CD14-positive monocyte (primary cell): ENCODE results near the gene CSF2. TPM values are rescaled to one million over a fixed set of nuclear protein-coding genes. Genes with fewer than 3 reads are reported as not detected.

Experiments used
- DNase-seq, 3 donors: peaks; one replicate each; pipeline ENCODE4 v3.0.0-alpha.2; 2011 to 2022
- H2AFZ ChIP-seq: 2 replicates; pipeline ENCODE4 v1.6.0; 2012; ENCODE audit warnings: mild to moderate bottlenecking, low read depth, low read length, inconsistent platforms; ENCODE audit not compliant: insufficient read depth, poor library complexity, severe bottlenecking
- H3K27ac ChIP-seq, 2 donors: 1 replicate in 1 of 2; 2 replicates in 1 of 2; pipeline ENCODE4 v1.5.1; 2012 to 2013; ENCODE audit warnings: low read length in 2 of 2, control low read depth in 1 of 2, inconsistent platforms in 1 of 2, low read depth in 1 of 2, mild to moderate bottlenecking in 1 of 2
- H3K27me3 ChIP-seq, 2 donors: one replicate each; pipeline versions ENCODE4 v1.6.0 to v1.6.1; 2011 to 2013; ENCODE audit warnings: low read length in 2 of 2; ENCODE audit not compliant: control insufficient read depth in 2 of 2, insufficient read depth in 2 of 2
- H3K36me3 ChIP-seq, 2 donors: replicated peaks in 1 of 2; 1 replicate in 1 of 2; 2 replicates in 1 of 2; pipeline versions ENCODE4 v1.5.1 to v1.6.1; 2012 to 2013; ENCODE audit warnings: low read length in 2 of 2, control low read depth in 1 of 2, inconsistent platforms in 1 of 2, mild to moderate bottlenecking in 1 of 2; ENCODE audit not compliant: insufficient read depth in 2 of 2, control insufficient read depth in 1 of 2
- H3K4me1 ChIP-seq, 2 donors: 1 replicate in 1 of 2; 2 replicates in 1 of 2; pipeline versions ENCODE4 v1.5.1 to v1.6.1; 2012 to 2013; ENCODE audit warnings: low read length in 2 of 2, control low read depth in 1 of 2, inconsistent platforms in 1 of 2, mild to moderate bottlenecking in 1 of 2, moderate library complexity in 1 of 2; ENCODE audit not compliant: insufficient read depth in 2 of 2, control insufficient read depth in 1 of 2
- H3K4me2 ChIP-seq: replicated peaks from 2 replicates; pipeline ENCODE3; 2012; ENCODE audit warnings: low read length, moderate library complexity, mild to moderate bottlenecking; ENCODE audit not compliant: poor library complexity, severe bottlenecking; ENCODE audit errors: extremely low read depth
- H3K4me3 ChIP-seq, 3 experiments: fragments of 200-600 bp in 1 of 3; sonication (generic) in 1 of 3; replicated peaks in 1 of 3; 1 replicate in 2 of 3; 2 replicates in 1 of 3; pipeline ENCODE4 v1.5.1; 2011 to 2013; ENCODE audit warnings: low read length in 3 of 3, mild to moderate bottlenecking in 3 of 3, control low read depth in 2 of 3, low read depth in 2 of 3, inconsistent platforms in 1 of 3, moderate library complexity in 1 of 3
- H3K79me2 ChIP-seq: 2 replicates; pipeline ENCODE4 v1.6.0; 2012; ENCODE audit warnings: mild to moderate bottlenecking, control low read depth, inconsistent platforms, low read length, moderate library complexity; ENCODE audit not compliant: insufficient read depth
- H3K9ac ChIP-seq: 2 replicates; pipeline ENCODE4 v1.6.0; 2017; ENCODE audit warnings: low read length, mild to moderate bottlenecking; ENCODE audit not compliant: insufficient read depth, poor library complexity, severe bottlenecking
- H3K9me3 ChIP-seq, 2 donors: replicated peaks in 1 of 2; 1 replicate in 1 of 2; 2 replicates in 1 of 2; pipeline versions ENCODE4 v1.5.1 to v1.6.1; 2012 to 2013; ENCODE audit warnings: low read length in 2 of 2, control low read depth in 1 of 2; ENCODE audit not compliant: control insufficient read depth in 1 of 2, insufficient read depth in 1 of 2
- H4K20me1 ChIP-seq: 2 replicates; pipeline ENCODE4 v1.6.0; 2012; ENCODE audit warnings: mild to moderate bottlenecking, low read length, control low read depth, moderate library complexity; ENCODE audit not compliant: insufficient read depth
- H3K27ac Mint-ChIP-seq, 7 donors: one replicate each; pipeline ENCODE4 v1.8.0; 2020; ENCODE audit warnings: mild to moderate bottlenecking in 7 of 7, mixed read lengths in 7 of 7, moderate library complexity in 6 of 7, inconsistent platforms in 2 of 7
- H3K27me3 Mint-ChIP-seq, 3 donors: one replicate each; pipeline ENCODE4 v1.8.0; 2021 to 2022; ENCODE audit warnings: low read depth in 3 of 3, mild to moderate bottlenecking in 3 of 3, mixed read lengths in 3 of 3, moderate library complexity in 3 of 3, inconsistent platforms in 1 of 3
- H3K36me3 Mint-ChIP-seq, 2 donors: one replicate each; pipeline ENCODE4 v1.8.0; 2020; ENCODE audit warnings: mixed read lengths in 2 of 2, inconsistent platforms in 1 of 2, mild to moderate bottlenecking in 1 of 2
- H3K4me1 Mint-ChIP-seq: one replicate; pipeline ENCODE4 v1.8.0; 2020; ENCODE audit warnings: mild to moderate bottlenecking, mixed read lengths
- H3K4me3 Mint-ChIP-seq, 2 donors: one replicate each; pipeline ENCODE4 v1.8.0; 2020; ENCODE audit warnings: mild to moderate bottlenecking in 2 of 2, mixed read lengths in 2 of 2, moderate library complexity in 1 of 2
- H3K9me3 Mint-ChIP-seq, 7 donors: one replicate each; pipeline ENCODE4 v1.8.0; 2020 to 2022; ENCODE audit warnings: mixed read lengths in 7 of 7, mild to moderate bottlenecking in 6 of 7, moderate library complexity in 6 of 7, inconsistent platforms in 2 of 7
- WGBS: methylation state at CpG from one replicate; pipeline ENCODE4 v1.1.5; 2013; ENCODE audit warnings: missing lambda C conversion rate; ENCODE audit not compliant: insufficient coverage; 5-methylcytosine and 5-hydroxymethylcytosine counted together
- intact Hi-C, 2 donors: fragments of 100-400 bp; cut with micrococcal nuclease; formaldehyde crosslinking; loops; one replicate each; pipeline versions ENCODE4 v1.15.0 to v1.15.1; 2023
- polyA plus RNA-seq, 3 donors: library from polyadenylated mRNA; depleted of rRNA in 1 of 3; unstranded in 2 of 3; stranded (reverse) in 1 of 3; fragments of 300-500 nt in 2 of 3; fragments of >200 nt in 1 of 3; fragmentation: Illumina TruSeq in 2 of 3; gene quantifications; 1 replicate in 2 of 3; 2 replicates in 1 of 3; pipeline ENCODE4 v1.2.3, GENCODE V29; 2012 to 2021
- TF ChIP-seq, protein P1 (sequence below): fragments of 200-600 bp; IDR thresholded peaks from one replicate; pipeline ENCODE4 v1.8.0; 2022; ENCODE audit warnings: antibody characterized with exemption, mild to moderate bottlenecking

The CSF2 gene
- polyA plus RNA-seq, 3 donors: not detected

DNA sequence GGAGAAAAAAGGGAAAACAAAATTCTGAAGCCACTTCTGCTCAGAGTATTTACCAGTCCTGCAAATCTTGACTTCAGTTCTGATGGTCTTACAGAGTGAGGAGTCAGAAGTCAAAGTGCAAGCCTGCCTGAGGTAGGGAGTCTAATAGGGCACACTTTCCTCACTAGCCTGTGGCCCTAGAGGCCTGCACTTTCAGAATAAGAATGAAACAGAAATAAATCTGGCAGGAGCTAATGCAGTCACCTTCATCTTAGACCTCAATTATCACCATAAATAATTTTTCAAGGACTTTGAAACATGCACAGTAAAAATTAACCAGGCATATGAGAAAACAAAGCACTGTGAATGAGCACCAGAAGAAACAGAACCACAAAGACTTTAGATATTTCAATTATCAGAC lies 41.4 kb upstream of the CSF2 start:
- H3K27ac ChIP-seq: no peak overlapping the region
- Mint-ChIP-seq H3K27ac (no peak overlapping the region), H3K9me3 (peaks cover 3 to 25% (median 8%) of the 10 kb centered on the region in 7 donors), H3K4me3 (no peak overlapping the region), H3K27me3 (peaks cover 3 to 15% (median 6%) of the 10 kb centered on the region in 3 donors), H3K4me1 (no peaks in the 10 kb centered on the region), H3K36me3 (no peaks in the 10 kb centered on the region)
- TF ChIP-seq, protein P1, sequence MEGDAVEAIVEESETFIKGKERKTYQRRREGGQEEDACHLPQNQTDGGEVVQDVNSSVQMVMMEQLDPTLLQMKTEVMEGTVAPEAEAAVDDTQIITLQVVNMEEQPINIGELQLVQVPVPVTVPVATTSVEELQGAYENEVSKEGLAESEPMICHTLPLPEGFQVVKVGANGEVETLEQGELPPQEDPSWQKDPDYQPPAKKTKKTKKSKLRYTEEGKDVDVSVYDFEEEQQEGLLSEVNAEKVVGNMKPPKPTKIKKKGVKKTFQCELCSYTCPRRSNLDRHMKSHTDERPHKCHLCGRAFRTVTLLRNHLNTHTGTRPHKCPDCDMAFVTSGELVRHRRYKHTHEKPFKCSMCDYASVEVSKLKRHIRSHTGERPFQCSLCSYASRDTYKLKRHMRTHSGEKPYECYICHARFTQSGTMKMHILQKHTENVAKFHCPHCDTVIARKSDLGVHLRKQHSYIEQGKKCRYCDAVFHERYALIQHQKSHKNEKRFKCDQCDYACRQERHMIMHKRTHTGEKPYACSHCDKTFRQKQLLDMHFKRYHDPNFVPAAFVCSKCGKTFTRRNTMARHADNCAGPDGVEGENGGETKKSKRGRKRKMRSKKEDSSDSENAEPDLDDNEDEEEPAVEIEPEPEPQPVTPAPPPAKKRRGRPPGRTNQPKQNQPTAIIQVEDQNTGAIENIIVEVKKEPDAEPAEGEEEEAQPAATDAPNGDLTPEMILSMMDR: no peak
- no peak overlapping the region for H3K4me2 ChIP-seq
- H3K4me3 ChIP-seq: no peak overlapping the region
- intact Hi-C loops: no loop called here
- H3K9ac ChIP-seq: no peak overlapping the region
- H3K79me2 ChIP-seq: no peaks in the 10 kb centered on the region
- DNase-seq: no peak
- no peaks in the 10 kb centered on the region for H4K20me1 ChIP-seq
- H3K36me3 ChIP-seq: no peaks in the 10 kb centered on the region
- peaks cover 0 to 3% of the 10 kb centered on the region in 2 donors for H3K27me3 ChIP-seq
- no peaks in the 10 kb centered on the region for H3K4me1 ChIP-seq
- H3K9me3 ChIP-seq: no peaks in the 10 kb centered on the region
- H2AFZ ChIP-seq: no peak overlapping the region

DNA sequence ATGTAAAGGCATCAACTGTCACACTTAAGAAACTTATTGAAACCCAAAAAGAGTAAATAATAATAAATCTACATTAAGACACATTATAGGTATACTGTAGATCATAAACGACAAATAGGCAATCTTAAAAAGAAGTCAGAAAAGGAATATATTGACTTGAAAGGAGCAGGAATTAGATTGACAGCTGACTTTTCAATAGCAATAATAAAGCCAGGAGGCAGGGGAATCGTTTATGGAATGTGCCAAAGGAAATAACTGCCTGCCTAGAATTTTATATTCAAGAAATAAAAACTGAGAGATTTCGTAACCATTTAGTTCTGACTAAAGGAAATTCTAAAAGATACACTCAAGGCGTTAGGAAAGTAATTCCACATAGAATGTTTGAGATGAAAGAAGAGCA lies 40.5 kb upstream of the CSF2 start:
- Mint-ChIP-seq H3K36me3 (no peaks in the 10 kb centered on the region), H3K4me3 (no peak overlapping the region), H3K4me1 (no peaks in the 10 kb centered on the region), H3K9me3 (peaks cover 3 to 25% (median 8%) of the 10 kb centered on the region in 7 donors), H3K27ac (no peak overlapping the region), H3K27me3 (peaks cover 3 to 15% (median 7%) of the 10 kb centered on the region in 3 donors)
- no peak for DNase-seq
- no peak overlapping the region for H3K4me3 ChIP-seq
- H3K4me1 ChIP-seq: no peaks in the 10 kb centered on the region
- no peak overlapping the region for H3K9ac ChIP-seq
- TF ChIP-seq, protein P1: no peak
- no peak overlapping the region for H3K27ac ChIP-seq
- peaks cover 3% of the 10 kb centered on the region in 2 donors for H3K27me3 ChIP-seq
- no peak overlapping the region for H3K4me2 ChIP-seq
- no peaks in the 10 kb centered on the region for H3K79me2 ChIP-seq
- no peaks in the 10 kb centered on the region for H3K36me3 ChIP-seq
- H4K20me1 ChIP-seq: no peaks in the 10 kb centered on the region
- WGBS: no CpG with 5 or more reads among the region's 4 CpGs
- H3K9me3 ChIP-seq: no peaks in the 10 kb centered on the region
- no peak overlapping the region for H2AFZ ChIP-seq
- intact Hi-C loops: no loop called here
